GM12801 (cell line): Measurements from ENCODE around the gene ZNF322.

Experiments
- TF ChIP-seq, protein P1 (sequence below): IDR thresholded peaks from one replicate; pipeline ENCODE4 v1.5.1; 2011; ENCODE audit warnings: control low read depth; ENCODE audit not compliant: insufficient read length; ENCODE audit errors: extremely low read depth

ZNF322 gene

GRCh38 chr6:26609463-26609862, 50.1 kb downstream of the ZNF322 start:
- TF ChIP-seq, protein P1, sequence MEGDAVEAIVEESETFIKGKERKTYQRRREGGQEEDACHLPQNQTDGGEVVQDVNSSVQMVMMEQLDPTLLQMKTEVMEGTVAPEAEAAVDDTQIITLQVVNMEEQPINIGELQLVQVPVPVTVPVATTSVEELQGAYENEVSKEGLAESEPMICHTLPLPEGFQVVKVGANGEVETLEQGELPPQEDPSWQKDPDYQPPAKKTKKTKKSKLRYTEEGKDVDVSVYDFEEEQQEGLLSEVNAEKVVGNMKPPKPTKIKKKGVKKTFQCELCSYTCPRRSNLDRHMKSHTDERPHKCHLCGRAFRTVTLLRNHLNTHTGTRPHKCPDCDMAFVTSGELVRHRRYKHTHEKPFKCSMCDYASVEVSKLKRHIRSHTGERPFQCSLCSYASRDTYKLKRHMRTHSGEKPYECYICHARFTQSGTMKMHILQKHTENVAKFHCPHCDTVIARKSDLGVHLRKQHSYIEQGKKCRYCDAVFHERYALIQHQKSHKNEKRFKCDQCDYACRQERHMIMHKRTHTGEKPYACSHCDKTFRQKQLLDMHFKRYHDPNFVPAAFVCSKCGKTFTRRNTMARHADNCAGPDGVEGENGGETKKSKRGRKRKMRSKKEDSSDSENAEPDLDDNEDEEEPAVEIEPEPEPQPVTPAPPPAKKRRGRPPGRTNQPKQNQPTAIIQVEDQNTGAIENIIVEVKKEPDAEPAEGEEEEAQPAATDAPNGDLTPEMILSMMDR = no peak

DNA sequence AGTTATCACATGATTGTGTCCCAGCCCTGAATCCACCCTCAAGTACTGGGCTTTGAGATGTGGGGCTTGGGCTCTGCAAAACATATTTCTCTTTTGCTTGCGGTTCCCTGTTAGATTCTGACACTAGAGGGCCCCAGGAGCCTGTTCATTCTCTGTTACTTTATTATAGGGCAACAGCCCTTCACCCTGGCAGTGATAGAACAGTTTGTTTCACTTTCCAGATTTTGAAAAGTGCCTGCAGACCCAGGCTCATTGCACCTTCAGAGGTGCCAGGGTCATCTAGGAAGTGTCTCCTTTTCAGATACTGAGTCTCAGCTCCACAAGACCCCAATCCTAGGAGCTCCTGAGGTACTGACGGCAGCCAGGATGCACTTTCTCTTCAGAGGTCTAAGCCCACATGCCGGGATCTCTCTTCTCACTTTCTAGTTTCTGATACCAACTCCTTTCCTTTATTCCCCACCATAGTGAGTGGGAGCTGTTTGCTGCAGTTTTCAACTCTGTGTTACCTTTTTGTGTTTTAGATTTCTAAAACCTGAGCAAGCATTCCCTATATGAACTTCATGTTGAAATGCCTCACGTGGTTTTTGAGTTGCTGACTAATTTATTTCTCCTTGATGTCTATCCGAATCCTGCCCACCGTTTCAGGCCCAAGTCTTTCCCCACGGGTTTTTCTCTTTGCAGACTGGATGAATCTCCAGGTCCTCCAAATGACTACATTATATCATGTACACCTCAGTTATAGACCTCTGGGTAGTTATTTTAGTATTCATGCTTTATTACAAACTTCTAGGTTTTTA, 51.9 kb downstream of the ZNF322 start:
- TF ChIP-seq, protein P1 = no peak

- TF ChIP-seq, protein P1 = no peak
Measured at GRCh38 chr6:26604797-26605196, 54.7 kb downstream of the ZNF322 start.

DNA sequence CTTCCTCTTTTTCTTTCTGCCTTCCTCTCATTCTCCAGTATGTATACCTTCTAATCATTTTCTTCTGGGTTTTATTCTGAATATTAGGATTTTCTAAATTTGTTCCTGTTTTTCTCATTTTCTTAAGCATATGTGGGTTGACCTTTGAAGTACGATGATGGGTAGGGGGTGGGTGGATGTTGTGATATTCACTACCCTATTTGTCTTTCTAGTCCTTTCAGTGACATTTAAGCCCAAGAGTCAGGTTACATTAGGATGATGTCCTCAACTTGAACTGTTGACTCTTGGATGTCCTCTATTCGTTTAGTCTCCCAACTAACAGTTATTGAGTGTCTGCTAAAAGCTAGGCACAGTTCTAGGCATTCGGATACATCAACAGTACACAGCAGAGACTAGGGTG, 55.5 kb downstream of the ZNF322 start:
- TF ChIP-seq, protein P1 = no peak

GRCh38 chr6:26602262-26602661, 57.3 kb downstream of the ZNF322 start:
- TF ChIP-seq, protein P1 = no peak

DNA sequence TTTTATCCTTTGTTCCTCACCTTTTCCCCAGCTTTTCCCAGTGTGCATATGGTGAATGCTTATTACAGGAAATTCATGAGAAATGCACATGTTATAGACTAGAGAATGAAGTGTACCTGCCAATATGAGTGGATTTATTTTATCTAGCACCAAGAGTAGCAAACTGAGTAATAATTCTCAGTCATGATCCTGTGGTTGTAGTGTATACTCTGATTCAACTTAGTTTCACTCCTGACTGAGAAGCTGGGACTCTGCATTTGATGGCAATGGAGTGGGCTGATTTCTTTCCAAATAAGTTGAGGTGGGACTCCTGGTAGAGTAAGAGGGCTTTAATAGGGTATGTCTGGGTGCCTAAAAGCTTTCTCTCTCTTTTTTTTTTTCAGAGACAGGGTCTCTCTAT, 58.8 kb downstream of the ZNF322 start:
- TF ChIP-seq, protein P1 = no peak

- TF ChIP-seq, protein P1 = no peak
Measured at GRCh38 chr6:26599591-26599990, 60.0 kb downstream of the ZNF322 start.
